Progenitor cell of endocrine pancreas (in vitro differentiated cells): Measurements from ENCODE around the gene HDC. TPM values are rescaled to one million over a fixed set of nuclear protein-coding genes. Genes with fewer than 3 reads are reported as not detected.

ENCODE experiments used
- DNase-seq: peaks from one replicate; pipeline ENCODE4 v3.0.0; 2021; ENCODE audit warnings: low spot score; ENCODE audit not compliant: unreplicated experiment
- H3K27ac Mint-ChIP-seq: 2 replicates; pipeline ENCODE4 v1.8.0; 2021; ENCODE audit warnings: mild to moderate bottlenecking, moderate library complexity, mixed read lengths
- H3K27me3 Mint-ChIP-seq: 2 replicates; pipeline ENCODE4 v1.8.0; 2021; ENCODE audit warnings: mixed read lengths
- H3K36me3 Mint-ChIP-seq: 2 replicates; pipeline ENCODE4 v1.8.0; 2022; ENCODE audit warnings: mixed read lengths; ENCODE audit not compliant: insufficient read depth
- H3K4me1 Mint-ChIP-seq: 2 replicates; pipeline ENCODE4 v1.8.0; 2021; ENCODE audit warnings: low read depth, mixed read lengths
- H3K4me3 Mint-ChIP-seq: 2 replicates; pipeline ENCODE4 v1.8.0; 2021; ENCODE audit warnings: low read depth, mild to moderate bottlenecking, moderate library complexity, mixed read lengths
- H3K9me3 Mint-ChIP-seq: 2 replicates; pipeline ENCODE4 v1.8.0; 2021; ENCODE audit warnings: low read depth, mixed read lengths
- CTCF ChIP-seq: fragments of 200-600 bp; sonication (generic); IDR thresholded peaks from one replicate; pipeline ENCODE4 v1.5.0; 2021; ENCODE audit warnings: antibody characterized with exemption, mild to moderate bottlenecking; ENCODE audit not compliant: unreplicated experiment
- total RNA-seq: library from RNA; stranded (reverse); gene quantifications from 2 replicates; pipeline ENCODE4 v1.2.1, GENCODE V29; 2021

HDC gene
- total RNA-seq, 1 donor from 2014 or later, result not detected

- peaks cover 7% of the 10 kb centered on the region for H3K36me3 Mint-ChIP-seq
- no peak for TF ChIP-seq CTCF
- H3K9me3 Mint-ChIP-seq, result no peaks in the 10 kb centered on the region
- DNase-seq, result no peak
- no peaks in the 10 kb centered on the region for H3K4me1 Mint-ChIP-seq
- no peak overlapping the region for H3K4me3 Mint-ChIP-seq
- H3K27me3 Mint-ChIP-seq, result no peaks in the 10 kb centered on the region
- no peak overlapping the region for H3K27ac Mint-ChIP-seq
Observed at GRCh38 chr15:50280271-50280670, 14.7 kb upstream of the HDC start.

DNA sequence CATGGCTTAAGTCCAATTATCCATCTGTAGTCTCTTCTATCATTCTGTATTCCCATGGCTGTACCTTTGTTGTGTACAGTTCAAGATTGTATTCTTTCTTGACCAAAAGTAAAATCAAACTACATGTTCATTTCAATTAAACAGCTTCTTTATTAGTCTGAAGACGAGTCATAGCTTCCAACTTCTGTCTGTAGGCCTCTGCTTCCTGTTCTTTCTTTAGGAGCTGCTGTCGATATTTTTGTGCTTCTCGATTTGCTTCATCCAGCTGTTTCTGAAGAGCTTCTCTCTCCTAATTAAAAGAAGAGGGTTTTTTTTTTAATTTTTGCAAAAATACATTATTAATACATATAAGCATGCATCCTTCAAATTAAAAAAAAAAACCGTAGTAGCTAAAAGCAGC, 13.0 kb upstream of the HDC start:
- TF ChIP-seq CTCF, result no peak
- Mint-ChIP-seq H3K4me3 (no peak overlapping the region), H3K27ac (no peak overlapping the region), H3K27me3 (no peaks in the 10 kb centered on the region), H3K9me3 (no peaks in the 10 kb centered on the region), H3K36me3 (peaks cover 6% of the 10 kb centered on the region), H3K4me1 (no peaks in the 10 kb centered on the region)
- no peak for DNase-seq

DNA sequence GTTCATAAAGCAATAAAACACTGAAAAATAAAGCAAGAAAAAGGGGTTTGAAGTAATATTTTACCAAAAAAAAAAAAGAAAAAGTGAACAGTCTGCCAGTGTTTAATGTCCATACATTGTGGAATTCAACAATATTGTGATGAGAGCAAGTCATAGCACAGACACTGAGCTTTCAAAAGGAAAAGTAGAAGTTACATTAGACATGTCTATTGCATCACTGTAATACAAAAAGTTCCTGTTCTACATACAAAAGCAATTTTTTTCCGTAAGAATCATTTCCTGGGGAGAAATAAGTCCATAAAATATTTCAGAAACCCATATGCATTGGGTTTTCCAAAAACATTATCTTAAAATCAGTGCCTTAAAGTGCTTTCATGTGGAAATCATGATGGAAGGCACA, 11.8 kb upstream of the HDC start:
- H3K27ac Mint-ChIP-seq, result no peak overlapping the region
- no peaks in the 10 kb centered on the region for H3K4me1 Mint-ChIP-seq
- H3K27me3 Mint-ChIP-seq, result no peaks in the 10 kb centered on the region
- H3K4me3 Mint-ChIP-seq, result no peak overlapping the region
- peaks cover 6% of the 10 kb centered on the region for H3K36me3 Mint-ChIP-seq
- DNase-seq, result no peak
- TF ChIP-seq CTCF, result no peak
- H3K9me3 Mint-ChIP-seq, result no peaks in the 10 kb centered on the region

GRCh38 chr15:50275908-50276307, 10.4 kb upstream of the HDC start:
- H3K27ac Mint-ChIP-seq, result no peak overlapping the region
- no peaks in the 10 kb centered on the region for H3K27me3 Mint-ChIP-seq
- no peak overlapping the region for H3K4me3 Mint-ChIP-seq

GRCh38 chr15:50275091-50275490, 9.6 kb upstream of the HDC start:
- no peaks in the 10 kb centered on the region for H3K4me1 Mint-ChIP-seq
- no peak for DNase-seq
- H3K27me3 Mint-ChIP-seq, result no peaks in the 10 kb centered on the region
- H3K4me3 Mint-ChIP-seq, result no peak overlapping the region
- TF ChIP-seq CTCF, result no peak
- H3K9me3 Mint-ChIP-seq, result no peaks in the 10 kb centered on the region
- H3K36me3 Mint-ChIP-seq, result peaks cover 4% of the 10 kb centered on the region
- no peak overlapping the region for H3K27ac Mint-ChIP-seq

More at GRCh38 chr15:50275908-50276307, 10.4 kb upstream of the HDC start:
- Mint-ChIP-seq H3K4me1 (no peaks in the 10 kb centered on the region), H3K9me3 (no peaks in the 10 kb centered on the region), H3K36me3 (peaks cover 6% of the 10 kb centered on the region)
- no peak for DNase-seq
- no peak for TF ChIP-seq CTCF
